ENCODE data around the gene TRMT61A. TPM values are rescaled to one million over a fixed set of nuclear protein-coding genes. Genes with fewer than 3 reads are reported as not detected.

TRMT61A gene
- total RNA-seq, 1 donor from 2014 or later, result 9.0 TPM

DNA sequence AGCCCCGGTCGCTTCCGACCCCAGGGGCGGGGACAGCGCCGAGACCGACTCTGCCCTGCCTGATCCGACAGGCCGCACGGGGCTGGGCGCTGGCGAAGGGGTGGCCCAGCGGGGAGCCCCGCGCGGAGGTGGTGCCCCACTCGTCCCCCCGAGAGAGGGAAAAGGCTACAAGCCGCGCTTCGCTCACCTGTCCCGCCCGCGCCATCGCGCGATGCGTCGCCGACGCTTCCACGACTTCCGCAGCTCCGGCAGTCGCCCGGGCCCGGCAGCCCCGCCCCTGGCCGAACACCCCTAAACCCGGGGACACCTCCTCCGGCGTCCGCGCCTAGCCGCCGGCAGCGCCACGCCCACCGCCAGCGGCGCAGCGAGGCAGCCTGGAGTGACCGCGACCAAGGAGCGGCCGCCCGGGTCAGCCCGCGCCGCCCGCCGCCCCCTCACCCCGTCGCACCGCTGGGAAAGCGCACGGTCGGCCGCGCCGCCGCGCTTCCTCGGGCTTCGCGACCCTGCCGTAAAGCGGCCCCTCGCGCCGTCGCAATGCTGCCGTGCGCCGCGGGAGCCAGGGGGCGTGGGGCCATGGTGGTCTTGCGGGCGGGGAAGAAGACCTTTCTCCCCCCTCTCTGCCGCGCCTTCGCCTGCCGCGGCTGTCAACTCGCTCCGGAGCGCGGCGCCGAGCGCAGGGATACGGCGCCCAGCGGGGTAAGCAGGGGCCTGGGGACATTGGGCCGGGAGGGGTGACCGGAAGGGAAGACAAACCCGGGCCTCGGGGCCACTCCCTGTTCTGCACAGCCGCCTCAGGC is 33.6 kb downstream of the TRMT61A start, which contains the start of the genes BAG5 and COA8:
Gene BAG5 (minus strand): TSS at position 229 of the 797 bp plus-strand sequence. CDS start 1,493 bp downstream, outside the sequence.
Gene COA8 (plus strand): TSS at position 532 of the 797 bp plus-strand sequence. CDS start 42 bp downstream, at position 574.
- H3K4me3 ChIP-seq (ENCODE audit: low read depth, low read length), result peak within 1 kb of the TSS; percentile 97
- TF ChIP-seq CTCF (conservative IDR thresholded peaks at IDR 0.05; ENCODE audit: low read depth, low read length), result no peak
- DNase-seq (ENCODE audit: low read depth), result no peak

GRCh38 chr14:103563226-103563620 is 34.2 kb downstream of the TRMT61A start:
- no peak for DNase-seq (ENCODE audit: low read depth)
- peak overlapping the region; percentile 97 for H3K4me3 ChIP-seq (ENCODE audit: low read depth, low read length)
- TF ChIP-seq CTCF (conservative IDR thresholded peaks at IDR 0.05; ENCODE audit: low read depth, low read length), result no peak

DNA sequence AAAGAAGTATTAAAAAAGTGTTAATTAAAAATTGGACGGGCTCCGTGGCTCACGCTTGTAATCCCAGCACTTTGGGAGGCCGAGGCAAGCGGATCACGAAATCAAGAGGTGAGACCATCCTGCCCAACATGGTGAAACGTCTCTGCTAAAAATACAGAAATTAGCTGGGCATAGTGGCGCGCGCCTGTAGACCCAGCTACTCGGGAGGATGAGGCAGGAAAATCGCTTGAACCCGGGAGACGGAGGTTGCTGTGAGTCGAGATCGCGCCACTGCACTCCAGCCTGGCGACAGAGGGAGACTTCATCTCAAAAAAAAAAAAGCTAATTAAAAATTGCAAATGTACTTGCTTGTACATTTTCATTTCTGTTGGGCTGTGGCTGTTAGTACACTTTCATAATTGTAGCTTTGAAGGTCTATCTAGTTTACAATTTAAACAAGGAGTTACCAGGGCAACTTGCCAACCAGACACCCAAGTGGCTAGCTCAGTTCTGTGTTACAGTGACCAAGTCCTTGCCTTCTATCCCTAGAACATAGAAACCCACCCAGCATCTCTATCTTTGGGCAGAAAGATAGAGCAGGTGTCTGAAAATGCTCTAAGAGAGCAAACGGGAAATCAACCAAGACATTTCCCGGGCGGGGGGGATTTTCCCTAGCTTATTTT is 35.0 kb downstream of the TRMT61A start:
- DNase-seq (ENCODE audit: low read depth), result no peak
- no peak for TF ChIP-seq CTCF (conservative IDR thresholded peaks at IDR 0.05; ENCODE audit: low read depth, low read length)
- peak overlapping the region; percentile 97 for H3K4me3 ChIP-seq (ENCODE audit: low read depth, low read length)

GRCh38 chr14:103568952-103569351 is 40.0 kb downstream of the TRMT61A start:
- no peak overlapping the region for H3K4me3 ChIP-seq (ENCODE audit: low read depth, low read length)
- DNase-seq (ENCODE audit: low read depth), result no peak
- TF ChIP-seq CTCF (conservative IDR thresholded peaks at IDR 0.05; ENCODE audit: low read depth, low read length), result no peak

DNA sequence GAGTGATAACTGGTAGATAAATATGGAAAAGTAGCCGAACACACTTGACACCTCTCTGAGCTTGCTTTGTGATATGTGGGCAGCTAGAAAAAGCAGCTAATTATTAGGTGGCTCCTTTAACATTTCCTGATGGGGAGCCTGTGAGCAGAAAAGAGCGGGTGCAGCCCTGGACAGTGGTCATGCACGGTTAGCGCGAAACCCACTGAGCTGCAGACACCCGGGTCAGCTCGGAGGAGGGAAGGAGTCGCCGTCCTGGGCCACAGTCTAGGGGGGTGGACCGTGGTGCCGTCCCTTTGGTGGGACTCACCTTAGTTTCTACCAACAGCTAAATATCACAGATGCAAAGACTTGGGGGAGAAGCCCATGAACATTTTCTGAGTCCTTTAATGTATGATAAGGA is 40.4 kb downstream of the TRMT61A start:
- no peak overlapping the region for H3K4me3 ChIP-seq (ENCODE audit: low read depth, low read length)
- no peak for TF ChIP-seq CTCF (conservative IDR thresholded peaks at IDR 0.05; ENCODE audit: low read depth, low read length)
- no peak for DNase-seq (ENCODE audit: low read depth)

DNA sequence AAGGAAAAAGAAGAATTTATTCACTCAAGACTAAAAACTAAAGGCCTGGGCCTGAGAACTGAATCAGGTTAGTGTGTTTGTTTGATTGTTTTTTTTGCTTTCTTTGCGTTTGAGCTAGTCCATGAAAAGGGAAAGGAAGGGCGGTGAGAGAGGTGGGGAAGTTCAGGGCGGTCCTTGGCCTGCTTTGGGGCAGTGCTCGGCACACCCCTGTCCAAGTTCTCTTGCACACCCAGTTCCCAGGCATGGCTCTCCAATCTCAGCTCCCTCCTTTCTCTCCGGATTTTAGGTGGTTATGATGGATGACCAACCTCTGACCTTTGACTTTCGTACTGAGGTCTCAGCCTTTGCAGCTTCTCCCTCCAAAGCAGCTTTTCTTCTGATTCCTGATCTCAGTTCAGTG is 45.1 kb downstream of the TRMT61A start:
- no peak for TF ChIP-seq CTCF (conservative IDR thresholded peaks at IDR 0.05; ENCODE audit: low read depth, low read length)
- no peak overlapping the region for H3K4me3 ChIP-seq (ENCODE audit: low read depth, low read length)
- DNase-seq (ENCODE audit: low read depth), result no peak

Measured in epithelial cell of proximal tubule (primary cell).